NCI-H146 treated with DMSO at 0.1 percent for 48 hours (cell line): ENCODE measurements around the gene CAB39.

Experiments
- DNase-seq: peaks from one replicate; lab custom pipeline; 2025; ENCODE audit not compliant: unreplicated experiment; lab: John Stamatoyannopoulos, UW

The CAB39 gene

GRCh38 chr2:230712443-230713330 lies at the start of gene CAB39:
Gene CAB39 (plus strand): TSS chr2:230712842. CDS start chr2:230760002, 47,160 bp downstream.
- peak; percentile 68 for DNase-seq

GRCh38 chr2:230664128-230664527 lies 48.5 kb upstream of the CAB39 start:
- no peak for DNase-seq

GRCh38 chr2:230664844-230665243 lies 47.8 kb upstream of the CAB39 start:
- DNase-seq: no peak

GRCh38 chr2:230665263-230665691 lies 47.4 kb upstream of the CAB39 start:
- no peak for DNase-seq

- DNase-seq: no peak
Measured at GRCh38 chr2:230666446-230666845, 46.2 kb upstream of the CAB39 start.

GRCh38 chr2:230666885-230667712 lies 45.5 kb upstream of the CAB39 start:
- no peak for DNase-seq

- DNase-seq: no peak
Measured at GRCh38 chr2:230668184-230668938, 44.3 kb upstream of the CAB39 start.

- DNase-seq: no peak
Measured at GRCh38 chr2:230668939-230669303, 43.7 kb upstream of the CAB39 start.

- no peak for DNase-seq
Measured at GRCh38 chr2:230669386-230669950, 43.2 kb upstream of the CAB39 start.

GRCh38 chr2:230671117-230671516 lies 41.5 kb upstream of the CAB39 start:
- DNase-seq: no peak

GRCh38 chr2:230672836-230673235 lies 39.8 kb upstream of the CAB39 start:
- DNase-seq: no peak

- no peak for DNase-seq
Measured at GRCh38 chr2:230674401-230674800, 38.2 kb upstream of the CAB39 start.

- no peak for DNase-seq
Measured at GRCh38 chr2:230674966-230675672, 37.5 kb upstream of the CAB39 start.

- DNase-seq: no peak
Measured at GRCh38 chr2:230676546-230676945, 36.1 kb upstream of the CAB39 start.

GRCh38 chr2:230677201-230677946 lies 35.3 kb upstream of the CAB39 start:
- DNase-seq: no peak

- DNase-seq: no peak
Measured at GRCh38 chr2:230678018-230678417, 34.6 kb upstream of the CAB39 start.

- no peak for DNase-seq
Measured at GRCh38 chr2:230678451-230678850, 34.2 kb upstream of the CAB39 start.

- no peak for DNase-seq
Measured at GRCh38 chr2:230680463-230681170, 32.0 kb upstream of the CAB39 start.

- DNase-seq: no peak
Measured at GRCh38 chr2:230681171-230681545, 31.5 kb upstream of the CAB39 start.
